Mesenchymal stem cell (in vitro differentiated cells and primary cell): Measurements from ENCODE around the gene APEX1.

Experiments used
- DNase-seq: peaks from one replicate; pipeline ENCODE4 v3.0.0-alpha.2; 2013
- H2AFZ ChIP-seq: one replicate; pipeline ENCODE4 v1.6.1; 2013; ENCODE audit warnings: low read depth, mild to moderate bottlenecking, control low read depth, inconsistent platforms, low read length, moderate library complexity
- H2AK5ac ChIP-seq: 2 replicates; pipeline ENCODE4 v1.6.1; 2013; ENCODE audit warnings: low read length, moderate library complexity, mild to moderate bottlenecking, inconsistent platforms; ENCODE audit not compliant: severe bottlenecking
- H2BK120ac ChIP-seq: one replicate; pipeline ENCODE4 v1.6.1; 2013; ENCODE audit warnings: low read depth, mild to moderate bottlenecking, inconsistent platforms, low read length, moderate library complexity
- H2BK12ac ChIP-seq, 2 experiments: one replicate each; pipeline ENCODE4 v1.6.1; 2013; ENCODE audit warnings: inconsistent platforms in 2 of 2, low read length in 2 of 2, mild to moderate bottlenecking in 2 of 2, moderate library complexity in 2 of 2, control low read depth in 1 of 2
- H2BK15ac ChIP-seq: one replicate; pipeline ENCODE4 v1.6.1; 2013; ENCODE audit warnings: mild to moderate bottlenecking, low read depth, inconsistent platforms; ENCODE audit not compliant: poor library complexity, severe bottlenecking
- H2BK5ac ChIP-seq: 2 replicates; pipeline ENCODE4 v1.6.1; 2013; ENCODE audit warnings: low read depth, mild to moderate bottlenecking, low read length, control low read depth, inconsistent platforms; ENCODE audit not compliant: poor library complexity, severe bottlenecking
- H3K14ac ChIP-seq, 2 experiments: one replicate each; pipeline ENCODE4 v1.6.1; 2013; ENCODE audit warnings: inconsistent platforms in 2 of 2, low read length in 2 of 2, control low read depth in 1 of 2, mild to moderate bottlenecking in 1 of 2, moderate library complexity in 1 of 2
- H3K18ac ChIP-seq, 2 experiments: one replicate each; pipeline ENCODE4 v1.6.1; 2013; ENCODE audit warnings: inconsistent platforms in 2 of 2, low read length in 2 of 2, control low read depth in 1 of 2, low read depth in 1 of 2, mild to moderate bottlenecking in 1 of 2
- H3K23ac ChIP-seq, 2 experiments: one replicate each; pipeline ENCODE4 v1.6.1; 2013; ENCODE audit warnings: inconsistent platforms in 2 of 2, low read length in 2 of 2, mild to moderate bottlenecking in 2 of 2, moderate library complexity in 2 of 2, control low read depth in 1 of 2
- H3K27ac ChIP-seq: 2 replicates; pipeline ENCODE4 v1.5.1; 2013; ENCODE audit warnings: mild to moderate bottlenecking, moderate library complexity, low read length, control low read depth, inconsistent platforms; ENCODE audit not compliant: poor library complexity, severe bottlenecking
- H3K27me3 ChIP-seq, 2 experiments: 2 replicates each; pipeline versions ENCODE4 v1.6.1 to v1.7.0; 2013; ENCODE audit warnings: low read length in 2 of 2, mild to moderate bottlenecking in 2 of 2, moderate library complexity in 2 of 2, control low read depth in 1 of 2, inconsistent platforms in 1 of 2; ENCODE audit not compliant: control insufficient read depth in 1 of 2, insufficient read depth in 1 of 2
- H3K36me3 ChIP-seq, 2 experiments: 2 replicates each; pipeline versions ENCODE4 v1.6.1 to v1.7.0; 2013; ENCODE audit warnings: low read length in 2 of 2, control low read depth in 1 of 2, inconsistent platforms in 1 of 2, low read depth in 1 of 2, mild to moderate bottlenecking in 1 of 2; ENCODE audit not compliant: insufficient read depth in 2 of 2, control insufficient read depth in 1 of 2
- H3K4ac ChIP-seq, 2 experiments: one replicate each; pipeline ENCODE4 v1.6.1; 2013; ENCODE audit warnings: inconsistent platforms in 2 of 2, low read length in 2 of 2, mild to moderate bottlenecking in 2 of 2, moderate library complexity in 2 of 2, control low read depth in 1 of 2, low read depth in 1 of 2
- H3K4me1 ChIP-seq: 2 replicates; pipeline ENCODE4 v1.6.1; 2013; ENCODE audit warnings: low read depth, low read length, control low read depth; ENCODE audit not compliant: control insufficient read depth, insufficient read depth
- H3K4me2 ChIP-seq: 2 replicates; pipeline ENCODE4 v1.6.1; 2013; ENCODE audit warnings: low read length, mild to moderate bottlenecking, inconsistent platforms; ENCODE audit not compliant: poor library complexity, severe bottlenecking
- H3K4me3 ChIP-seq, 2 experiments: 2 replicates each; pipeline versions ENCODE4 v1.5.1 to v1.7.0; 2013; ENCODE audit warnings: low read length in 2 of 2, mild to moderate bottlenecking in 2 of 2, control low read depth in 1 of 2, low read depth in 1 of 2; ENCODE audit not compliant: insufficient read depth in 1 of 2
- H3K79me1 ChIP-seq: replicated peaks from 2 replicates; pipeline ENCODE4 v1.6.1; 2013; ENCODE audit warnings: mild to moderate bottlenecking, control low read depth, low read length, inconsistent platforms; ENCODE audit not compliant: poor library complexity, severe bottlenecking
- H3K9ac ChIP-seq: 2 replicates; pipeline ENCODE4 v1.7.0; 2013; ENCODE audit warnings: mild to moderate bottlenecking, low read length, moderate library complexity
- H3K9me3 ChIP-seq: 2 replicates; pipeline ENCODE4 v1.7.0; 2013; ENCODE audit warnings: mild to moderate bottlenecking, low read length; ENCODE audit not compliant: control insufficient read depth
- H4K8ac ChIP-seq: one replicate; pipeline ENCODE4 v1.6.1; 2013; ENCODE audit warnings: inconsistent platforms, mild to moderate bottlenecking, low read length, moderate library complexity
- H4K91ac ChIP-seq: one replicate; pipeline ENCODE4 v1.6.1; 2013; ENCODE audit warnings: mild to moderate bottlenecking, low read length, inconsistent platforms
- WGBS: methylation state at CpG from one replicate; pipeline ENCODE4 v1.1.7; 2013; ENCODE audit warnings: mixed read lengths; 5-methylcytosine and 5-hydroxymethylcytosine counted together

Gene APEX1

DNA sequence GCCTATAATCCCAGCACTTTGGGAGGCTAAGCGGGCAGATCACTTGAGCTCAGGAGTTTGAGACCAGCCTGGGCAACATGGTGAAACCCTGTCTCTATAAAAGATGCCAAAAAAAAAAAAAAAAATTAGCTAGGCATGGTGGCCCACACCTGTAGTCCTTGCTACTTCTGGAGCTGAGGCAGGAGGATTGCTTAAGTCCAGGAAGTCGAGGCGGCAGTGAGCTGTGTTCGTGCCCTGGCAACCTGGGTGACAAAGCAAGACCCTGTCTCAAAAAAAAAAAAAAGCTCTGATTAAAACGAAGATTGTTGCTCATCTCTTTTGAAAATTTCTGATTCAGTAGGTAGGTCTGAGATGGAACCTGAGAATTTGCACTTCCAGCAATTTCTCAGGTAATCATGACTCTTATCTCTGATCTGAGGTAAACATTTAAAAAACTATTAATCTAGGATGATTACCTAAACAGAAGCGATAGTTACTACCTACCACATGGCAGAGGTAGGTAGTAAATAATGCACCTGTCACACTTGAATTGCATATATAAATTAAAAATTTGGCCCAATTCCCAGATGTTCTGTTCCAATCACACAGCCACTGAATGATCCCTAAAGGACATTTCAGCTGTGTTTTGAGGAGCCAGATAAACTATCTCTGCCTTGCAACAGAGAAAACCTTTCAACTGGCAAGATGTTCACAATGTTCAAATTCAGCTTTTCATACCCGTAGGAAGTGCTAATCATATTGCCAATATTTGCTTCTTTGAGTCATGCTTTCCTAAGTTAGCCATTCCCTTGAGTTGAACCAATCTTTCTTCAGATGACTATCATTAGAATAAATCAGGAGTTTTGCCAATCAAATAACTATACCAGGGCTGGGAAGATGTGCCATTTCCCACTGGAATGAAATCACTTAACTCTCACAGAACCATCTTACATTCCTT is 37.5 kb upstream of the APEX1 start:
- H2BK120ac ChIP-seq = no peak overlapping the region
- H3K9me3 ChIP-seq = no peaks in the 10 kb centered on the region
- no peak overlapping the region for H2AK5ac ChIP-seq
- DNase-seq = no peak
- H3K4me3 ChIP-seq = no peak overlapping the region
- H4K8ac ChIP-seq = no peak overlapping the region
- no peaks in the 10 kb centered on the region for H3K36me3 ChIP-seq
- H3K27ac ChIP-seq = no peak overlapping the region
- H3K18ac ChIP-seq = no peak overlapping the region
- H3K4ac ChIP-seq = no peak overlapping the region
- WGBS = 81% methylated on average over 7 of the region's 7 CpGs
- H3K27me3 ChIP-seq = no peaks in the 10 kb centered on the region
- H2AFZ ChIP-seq = no peak overlapping the region
- H4K91ac ChIP-seq = no peak overlapping the region
- H3K4me1 ChIP-seq = no peaks in the 10 kb centered on the region
- H3K4me2 ChIP-seq = no peak overlapping the region
- no peak overlapping the region for H3K9ac ChIP-seq
- no peaks in the 10 kb centered on the region for H3K79me1 ChIP-seq
- no peak overlapping the region for H2BK12ac ChIP-seq
- no peak overlapping the region for H3K23ac ChIP-seq
- no peak overlapping the region for H2BK5ac ChIP-seq
- no peak overlapping the region for H3K14ac ChIP-seq
- H2BK15ac ChIP-seq = no peak overlapping the region

DNA sequence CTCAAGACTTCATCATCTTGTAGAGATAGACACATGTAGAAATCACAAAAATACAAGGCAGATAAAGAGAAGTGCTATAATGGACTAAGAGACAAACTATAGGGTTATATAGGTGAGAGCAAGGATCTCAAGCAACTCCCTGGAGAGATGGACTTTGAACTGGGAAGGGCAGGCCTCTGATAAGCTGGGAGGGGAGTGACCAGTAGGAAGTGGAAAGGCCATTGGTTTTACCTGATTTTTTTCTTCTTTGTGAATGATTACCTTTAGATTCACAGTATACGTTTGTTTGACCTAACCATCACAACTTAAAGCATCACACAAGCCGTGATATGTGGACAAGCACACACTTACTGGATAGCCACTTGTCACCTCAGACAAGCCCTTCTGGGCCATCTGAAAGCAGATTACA is 36.5 kb upstream of the APEX1 start:
- H3K4me1 ChIP-seq = no peaks in the 10 kb centered on the region
- WGBS = 87% methylated on average over 2 of the region's 2 CpGs
- no peak overlapping the region for H3K9ac ChIP-seq
- no peak overlapping the region for H4K91ac ChIP-seq
- no peaks in the 10 kb centered on the region for H3K27me3 ChIP-seq
- no peaks in the 10 kb centered on the region for H3K9me3 ChIP-seq
- H3K79me1 ChIP-seq = no peaks in the 10 kb centered on the region
- H4K8ac ChIP-seq = no peak overlapping the region
- H3K23ac ChIP-seq = no peak overlapping the region
- no peak overlapping the region for H3K14ac ChIP-seq
- no peak overlapping the region for H2BK12ac ChIP-seq
- H3K36me3 ChIP-seq = no peaks in the 10 kb centered on the region
- H3K4ac ChIP-seq = no peak overlapping the region
- no peak for DNase-seq
- H3K18ac ChIP-seq = no peak overlapping the region
- H3K27ac ChIP-seq = no peak overlapping the region
- no peak overlapping the region for H3K4me3 ChIP-seq
- H2AK5ac ChIP-seq = no peak overlapping the region
- no peak overlapping the region for H2BK15ac ChIP-seq
- H2BK5ac ChIP-seq = no peak overlapping the region
- no peak overlapping the region for H2BK120ac ChIP-seq
- H3K4me2 ChIP-seq = no peak overlapping the region
- H2AFZ ChIP-seq = no peak overlapping the region

DNA sequence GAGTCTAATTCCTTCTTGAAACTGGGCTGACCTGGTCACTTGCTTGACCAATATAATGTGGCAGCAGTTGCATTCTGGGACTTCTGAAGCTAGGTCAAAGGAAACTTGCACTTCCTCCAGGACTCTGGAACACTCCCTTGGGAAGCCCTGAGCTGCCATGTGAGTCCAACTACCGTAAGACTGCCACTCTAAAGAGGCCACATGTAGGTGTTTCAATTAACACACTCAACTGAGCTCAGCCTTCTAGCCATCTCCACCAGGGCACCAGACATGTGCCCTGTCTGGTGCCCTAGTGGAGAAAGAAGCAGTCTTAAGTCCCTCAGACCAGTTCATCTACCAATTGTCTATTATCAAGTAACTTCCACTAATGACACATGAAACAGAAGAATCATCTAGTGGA is 35.6 kb upstream of the APEX1 start:
- DNase-seq = no peak
- WGBS = 64% methylated on average over 1 of the region's 1 CpG

DNA sequence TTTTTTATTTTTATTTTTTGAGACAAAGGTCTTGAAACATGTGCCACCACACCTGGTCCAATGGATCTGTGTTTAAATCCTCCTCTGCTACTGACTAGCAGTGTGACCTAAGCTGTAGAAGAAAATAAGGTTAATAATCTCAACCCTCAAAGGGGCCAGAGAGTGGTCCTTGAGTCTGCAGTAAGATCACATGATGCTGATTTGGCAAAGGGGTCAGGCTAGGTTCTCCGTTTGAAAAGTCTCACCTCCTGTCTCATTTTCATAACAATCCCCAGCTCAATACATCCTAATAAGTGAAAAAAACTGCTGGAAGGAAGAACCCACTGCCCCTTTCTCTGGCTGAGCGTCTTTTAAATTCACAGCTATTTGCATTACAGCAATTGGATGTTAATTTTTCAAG is 33.8 kb upstream of the APEX1 start:
- no peak overlapping the region for H3K9ac ChIP-seq
- H3K23ac ChIP-seq = no peak overlapping the region
- no peak for DNase-seq
- H4K91ac ChIP-seq = no peak overlapping the region
- no peaks in the 10 kb centered on the region for H3K9me3 ChIP-seq
- H2BK15ac ChIP-seq = no peak overlapping the region
- no peak overlapping the region for H4K8ac ChIP-seq
- no peak overlapping the region for H3K27ac ChIP-seq
- no peaks in the 10 kb centered on the region for H3K79me1 ChIP-seq
- no peaks in the 10 kb centered on the region for H3K4me1 ChIP-seq
- H2AFZ ChIP-seq = no peak overlapping the region
- H2AK5ac ChIP-seq = no peak overlapping the region
- H3K4ac ChIP-seq = no peak overlapping the region
- no peak overlapping the region for H3K4me3 ChIP-seq
- WGBS = 10% methylated on average over 2 of the region's 2 CpGs
- no peak overlapping the region for H3K14ac ChIP-seq
- H3K27me3 ChIP-seq = no peaks in the 10 kb centered on the region
- no peak overlapping the region for H2BK120ac ChIP-seq
- H3K4me2 ChIP-seq = no peak overlapping the region
- H3K18ac ChIP-seq = no peak overlapping the region
- H2BK5ac ChIP-seq = no peak overlapping the region
- H3K36me3 ChIP-seq = no peaks in the 10 kb centered on the region
- no peak overlapping the region for H2BK12ac ChIP-seq

More for the DNA sequence above, 35.6 kb upstream of the APEX1 start:
- Histone ChIP-seq H3K79me1 (no peaks in the 10 kb centered on the region), H3K18ac (no peak overlapping the region), H3K27me3 (no peaks in the 10 kb centered on the region), H3K9ac (no peak overlapping the region), H4K91ac (no peak overlapping the region), H3K4me1 (no peaks in the 10 kb centered on the region), H3K27ac (no peak overlapping the region), H3K23ac (no peak overlapping the region), H3K14ac (no peak overlapping the region), H3K9me3 (no peaks in the 10 kb centered on the region), H2BK5ac (no peak overlapping the region), H3K4ac (no peak overlapping the region), H2BK12ac (no peak overlapping the region), H2BK120ac (no peak overlapping the region), H2AK5ac (no peak overlapping the region), H3K36me3 (no peaks in the 10 kb centered on the region), H4K8ac (no peak overlapping the region), H3K4me3 (no peak overlapping the region), H2AFZ (no peak overlapping the region), H3K4me2 (no peak overlapping the region), H2BK15ac (no peak overlapping the region)
